Choroid plexus epithelial cell (primary cell): ENCODE results near the gene TUBB2B.

Experiments
- DNase-seq: peaks from one replicate; pipeline ENCODE4 v3.0.0-alpha.2; 2010; ENCODE audit warnings: low read depth
- H3K4me3 ChIP-seq: 2 replicates; pipeline ENCODE4 v1.5.1; 2011; ENCODE audit warnings: low read depth, mild to moderate bottlenecking, control low read depth, low read length, moderate library complexity
- CTCF ChIP-seq: conservative IDR thresholded peaks from 2 replicates; pipeline ENCODE4 v1.5.1; 2011; ENCODE audit warnings: low read depth, mild to moderate bottlenecking, control low read depth, inconsistent platforms, low read length, moderate library complexity

The TUBB2B gene

GRCh38 chr6:3232017-3232945 lies 4.8 kb upstream of the TUBB2B start:
- no peak for DNase-seq
- peak overlapping the region; percentile 66 for H3K4me3 ChIP-seq
- no peak for TF ChIP-seq CTCF

DNA sequence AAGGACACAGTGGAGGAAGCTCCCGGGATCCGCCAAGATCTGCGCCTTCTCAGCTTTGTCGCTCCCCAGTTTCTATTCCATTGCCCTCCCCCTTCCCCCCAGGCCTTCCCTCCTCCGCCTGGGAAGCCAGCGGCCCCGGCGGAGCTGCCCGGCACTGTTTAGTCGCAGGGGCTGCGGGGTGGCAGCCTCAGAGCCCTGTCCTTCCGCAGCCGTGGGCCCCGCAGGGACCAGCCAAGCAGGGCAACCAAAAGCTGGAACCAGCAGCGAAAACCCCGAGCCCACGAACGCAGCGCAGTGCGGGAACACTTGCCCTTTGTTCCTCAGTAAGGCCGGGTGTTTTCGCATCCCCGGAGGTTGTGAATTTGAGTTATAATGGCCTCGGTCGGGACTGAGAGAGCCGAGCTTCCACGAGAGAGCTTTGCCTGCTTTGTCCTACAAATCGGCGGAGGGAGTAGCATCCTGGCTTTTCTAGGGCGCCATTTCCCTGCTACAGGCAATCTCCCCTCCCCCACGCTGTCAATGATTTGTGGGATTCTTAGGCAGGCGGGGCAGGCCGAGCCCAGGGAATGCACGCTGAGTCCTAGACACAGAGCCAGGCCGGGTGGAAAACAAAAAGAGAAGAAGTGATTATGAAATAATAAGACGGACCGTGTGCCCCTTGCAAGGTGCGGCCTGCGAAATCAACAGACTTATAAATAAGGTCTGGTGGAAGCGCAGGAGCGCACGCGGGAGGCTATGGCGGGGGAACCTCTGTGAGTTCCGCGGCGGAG lies 4.0 kb upstream of the TUBB2B start:
- no peak for TF ChIP-seq CTCF
- DNase-seq = peak; percentile 76
- H3K4me3 ChIP-seq = peak overlapping the region; percentile 66

- peak; percentile 46 for DNase-seq
- H3K4me3 ChIP-seq = peak overlapping the region; percentile 66
- TF ChIP-seq CTCF = no peak
These were observed 3.4 kb upstream of the TUBB2B start for GRCh38 chr6:3230900-3231246.

DNA sequence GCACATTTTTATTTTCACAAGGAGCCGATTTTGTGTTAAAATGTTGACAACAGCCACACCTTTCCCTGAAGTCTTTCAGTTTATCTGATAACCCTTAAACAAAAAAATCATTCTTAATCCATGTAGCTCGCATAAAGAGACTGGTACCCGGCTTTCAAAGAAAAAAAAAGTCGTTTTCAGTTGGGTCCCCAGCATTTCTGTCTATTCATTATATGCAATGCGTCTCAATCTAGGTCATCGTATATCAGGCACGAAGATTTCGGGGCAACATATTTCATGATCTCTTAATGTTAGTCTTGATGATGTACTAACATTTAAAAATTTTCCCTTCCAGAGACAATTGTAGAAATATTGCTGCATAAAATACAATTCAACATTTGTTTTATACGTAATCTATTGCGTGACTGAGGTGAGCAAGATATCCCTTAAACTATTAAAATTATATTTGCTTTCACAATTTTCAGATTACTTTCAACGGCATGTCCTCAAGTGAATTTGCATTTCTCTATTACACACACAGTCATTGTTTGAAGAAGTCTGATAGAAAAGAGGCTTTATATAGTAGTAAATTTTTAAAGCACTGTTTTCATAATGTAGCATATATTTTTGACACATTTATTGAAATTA lies 2.9 kb upstream of the TUBB2B start:
- TF ChIP-seq CTCF = no peak
- no peak overlapping the region for H3K4me3 ChIP-seq
- DNase-seq = no peak

DNA sequence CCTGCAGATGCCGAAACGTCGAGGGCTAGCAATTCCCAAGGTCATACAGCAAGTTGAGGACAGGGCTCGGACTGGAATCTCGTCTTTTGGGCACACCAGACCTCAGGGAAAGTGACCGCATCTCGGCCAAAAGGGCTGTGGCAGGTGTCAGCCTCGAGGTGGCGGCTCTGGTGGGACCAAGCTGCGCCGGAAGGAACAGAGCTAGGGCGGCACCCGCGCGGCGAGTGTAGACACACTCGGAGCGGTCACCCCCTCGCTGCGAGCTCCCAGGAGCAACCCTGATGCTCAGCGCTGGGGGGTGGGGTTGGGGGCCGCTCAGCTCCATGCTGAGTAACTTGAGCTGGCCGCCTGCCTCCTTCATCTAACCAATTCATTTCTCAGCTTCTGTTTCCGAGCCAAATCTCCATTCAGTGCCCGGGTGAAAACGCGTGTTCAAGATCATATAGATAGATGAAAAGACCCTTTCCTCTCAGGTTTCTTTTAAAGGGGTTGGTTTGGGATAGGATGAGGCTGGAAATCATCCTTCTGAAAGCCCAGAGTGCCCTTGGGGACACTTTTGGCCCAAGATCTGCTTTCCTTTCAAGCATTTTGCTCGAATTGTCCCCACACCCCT lies 2.2 kb upstream of the TUBB2B start:
- DNase-seq = no peak
- no peak for TF ChIP-seq CTCF
- H3K4me3 ChIP-seq = no peak overlapping the region

- no peak for TF ChIP-seq CTCF
- peak overlapping the region; percentile 26 for H3K4me3 ChIP-seq
- DNase-seq = peak; percentile 39
These were observed 1.5 kb upstream of the TUBB2B start for GRCh38 chr6:3228771-3229565.
